K562 (cell line): ENCODE measurements around the gene ATE1. TPM values are rescaled to one million over a fixed set of nuclear protein-coding genes. Genes with fewer than 3 reads are reported as not detected.

Source experiments
- ATAC-seq: fragments of 200-7000 bp; cut with Tn5 transposase; 3 replicates; pipeline ENCODE4 v1.9.1; 2020; ENCODE audit warnings: moderate library complexity
- BruUV-seq: library from RNA; stranded (reverse); fragments of 400-500 nt; replicated peaks from 2 replicates; lab custom pipeline; 2021; lab: Mats Ljungman, UMichigan
- CTCF ChIA-PET: fragments of 300-600 bp; formaldehyde crosslinking; extraction: SDS; loops from one replicate; lab custom pipeline; 2021; ENCODE audit warnings: low intra/inter-chr PET ratio; lab: Yijun Ruan, JAX
- POLR2A ChIA-PET: fragments of 300-600, 350-650 bp; sonication (Branson Sonifier 250); formaldehyde crosslinking; extraction: SDS; loops from one replicate; lab custom pipeline; 2021; ENCODE audit warnings: antibody characterized with exemption, inconsistent platforms; lab: Yijun Ruan, JAX
- DNase-seq, 4 experiments: peaks; one replicate each; pipeline versions ENCODE4 v3.0.0 to v3.0.0-alpha.2; 2011 to 2018; ENCODE audit warnings: low spot score in 3 of 4, mixed read lengths in 3 of 4; ENCODE audit errors: extremely low read depth in 1 of 4
- FAIRE-seq: peaks from 2 replicates; lab custom pipeline; 2011; peaks lifted over from hg19 to GRCh38; lab: Jason Lieb, UNC
- H2AFZ ChIP-seq: 2 replicates; pipeline ENCODE4 v1.6.0; 2011; ENCODE audit warnings: low read depth, low read length, control low read depth, inconsistent platforms
- H3K27ac ChIP-seq: fragments of 200-600 bp; 3 replicates; pipeline ENCODE4 v1.8.0; 2011; ENCODE audit warnings: low read depth, mild to moderate bottlenecking, control low read depth, inconsistent platforms, low read length, moderate library complexity, mixed read lengths; ENCODE audit errors: extremely low read depth
- H3K27me3 ChIP-seq, 2 experiments: fragments of 300-600 bp in 1 of 2; 2 replicates in 1 of 2; 3 replicates in 1 of 2; pipeline versions ENCODE4 v1.6.0 to v1.8.0; 2011; ENCODE audit warnings: inconsistent platforms in 2 of 2, low read length in 2 of 2, mild to moderate bottlenecking in 1 of 2, mixed read lengths in 1 of 2, moderate library complexity in 1 of 2; ENCODE audit not compliant: control insufficient read depth in 2 of 2, insufficient read depth in 2 of 2
- H3K36me3 ChIP-seq: fragments of 300-600 bp; 3 replicates; pipeline ENCODE4 v1.8.0; 2011; ENCODE audit warnings: mild to moderate bottlenecking, low read length, inconsistent platforms; ENCODE audit not compliant: control insufficient read depth, insufficient read depth
- H3K4me1 ChIP-seq, 2 experiments: fragments of 200-600 bp in 1 of 2; replicated peaks in 1 of 2; 2 replicates in 1 of 2; 3 replicates in 1 of 2; pipeline versions ENCODE4 v1.5.1 to v1.8.0; 2011; ENCODE audit warnings: inconsistent platforms in 2 of 2, low read length in 2 of 2, mild to moderate bottlenecking in 1 of 2, mixed read lengths in 1 of 2, moderate library complexity in 1 of 2; ENCODE audit not compliant: control insufficient read depth in 2 of 2, insufficient read depth in 2 of 2
- H3K4me2 ChIP-seq: 2 replicates; pipeline ENCODE4 v1.6.1; 2011; ENCODE audit warnings: low read length, control low read depth, inconsistent platforms, mixed read lengths; ENCODE audit not compliant: insufficient read depth
- H3K4me3 ChIP-seq: fragments of 200-600 bp; sonication (generic), shearing (Covaris generic); 2 replicates; pipeline ENCODE4 v1.5.1; 2016; ENCODE audit warnings: control low read depth, inconsistent platforms
- H3K79me2 ChIP-seq: fragments of 200-600 bp; 3 replicates; pipeline ENCODE4 v1.8.0; 2011; ENCODE audit warnings: low read length, inconsistent platforms; ENCODE audit not compliant: control insufficient read depth, insufficient read depth
- H3K9ac ChIP-seq, 2 experiments: 2 replicates each; pipeline versions ENCODE4 v1.6.0 to v1.6.1; 2011; ENCODE audit warnings: low read depth in 2 of 2, low read length in 2 of 2, control low read depth in 1 of 2, inconsistent platforms in 1 of 2, mild to moderate bottlenecking in 1 of 2, mixed read lengths in 1 of 2; ENCODE audit not compliant: insufficient read depth in 1 of 2
- H3K9me1 ChIP-seq: one replicate; pipeline ENCODE4 v1.6.0; 2011; ENCODE audit warnings: inconsistent platforms, mild to moderate bottlenecking, low read length, moderate library complexity; ENCODE audit not compliant: control insufficient read depth, insufficient read depth
- H3K9me3 ChIP-seq: replicated peaks from 2 replicates; pipeline ENCODE4 v1.5.1; 2011; ENCODE audit warnings: low read depth, low read length, inconsistent platforms; ENCODE audit not compliant: control insufficient read depth, insufficient read depth
- H4K20me1 ChIP-seq: replicated peaks from 2 replicates; pipeline ENCODE4 v1.6.1; 2011; ENCODE audit warnings: low read length, inconsistent platforms, mixed read lengths; ENCODE audit not compliant: control insufficient read depth, insufficient read depth
- CBX1 ChIP-seq: sonication (generic); IDR thresholded peaks from 2 replicates; pipeline ENCODE4 v1.6.1; 2016; ENCODE audit warnings: antibody characterized with exemption, low read depth, mild to moderate bottlenecking
- FUS ChIP-seq: fragments of 200-400 bp; formaldehyde crosslinking; optimal IDR thresholded peaks from 2 replicates; pipeline ENCODE3; 2017; ENCODE audit warnings: low read depth, low read length
- HDAC2 ChIP-seq: fragments of 450-650 bp; IDR thresholded peaks from 2 replicates; pipeline ENCODE4 v1.6.1; 2016; ENCODE audit warnings: mild to moderate bottlenecking
- NFXL1 ChIP-seq: fragments of 450-650 bp; formaldehyde crosslinking; IDR thresholded peaks from 2 replicates; pipeline ENCODE4 v1.4.0; 2021; ENCODE audit warnings: mild to moderate bottlenecking
- SMARCC2 ChIP-seq: fragments of 450-650 bp; IDR thresholded peaks from 2 replicates; pipeline ENCODE4 v1.6.1; 2017; ENCODE audit warnings: antibody characterized with exemption, moderate library complexity, mild to moderate bottlenecking, low read depth
- TFAM ChIP-seq: fragments of 250-450 bp; sonication (Bioruptor Pico); conservative IDR thresholded peaks from 2 replicates; pipeline ENCODE4 v1.5.0; 2021; ENCODE audit warnings: mild to moderate bottlenecking, moderate library complexity
- XRCC4 ChIP-seq: IDR thresholded peaks from one replicate; pipeline ENCODE4 v1.6.1; 2011; ENCODE audit not compliant: insufficient read depth, insufficient read length; ENCODE audit errors: extremely low read depth
- ZC3H4 ChIP-seq: sonication (generic); formaldehyde crosslinking; IDR thresholded peaks from 2 replicates; pipeline ENCODE4 v1.9.0; 2021; ENCODE audit warnings: missing genetic modification reagents, borderline replicate concordance
- ZNF324 ChIP-seq: fragments of 250-450 bp; sonication (Bioruptor Pico); IDR thresholded peaks from 2 replicates; pipeline ENCODE4 v1.4.0; 2020; ENCODE audit warnings: mild to moderate bottlenecking
- ZNF507 ChIP-seq: conservative IDR thresholded peaks from 2 replicates; pipeline ENCODE4 v1.6.1; 2017; ENCODE audit warnings: missing genetic modification characterization, missing compliant biosample characterization
- WGBS: fragments of 100-300 bp; shearing (Covaris generic); methylation state at CpG from one replicate; pipeline ENCODE4 v1.1.6; 2016; ENCODE audit warnings: low coverage, mixed read lengths; ENCODE audit not compliant: insufficient coverage; ENCODE audit errors: missing lambda C conversion rate; 5-methylcytosine and 5-hydroxymethylcytosine counted together
- in situ Hi-C: fragments of 300-500 bp; cut with MboI; formaldehyde crosslinking; loops from 4 replicates; pipeline ENCODE4 v1.15.0; 2018; ENCODE audit warnings: inconsistent platforms, mixed read lengths
- intact Hi-C: fragments of 100-400 bp; cut with micrococcal nuclease; formaldehyde crosslinking; loops from 2 replicates; pipeline ENCODE4 v1.14.2; 2022
- polyA plus RNA-seq, 8 experiments: library from polyadenylated mRNA; depleted of rRNA in 4 of 8; stranded (reverse) in 5 of 8; unstranded in 3 of 8; fragments of >200 nt; fragmentation: Nextera tagmentation in 2 of 8; fragmentation: Illumina TruSeq in 1 of 8; extraction: Ambion mirVana in 2 of 8; extraction: Trizol in 1 of 8; gene quantifications; 2 replicates each; pipeline versions ENCODE4 v1.2.1 to v1.2.3, GENCODE V29; 2011 to 2014; ENCODE audit warnings: inconsistent platforms in 1 of 8, missing spikeins in 1 of 8
- total RNA-seq, 7 experiments: library from RNA; depleted of rRNA in 6 of 7; stranded (reverse); fragments of >200 nt in 6 of 7; fragmentation: Illumina TruSeq in 2 of 7; extraction: Trizol in 2 of 7; gene quantifications; 2 replicates each; pipeline versions ENCODE4 v1.2.1 to v1.2.3, GENCODE V29; 2011 to 2021; ENCODE audit warnings: low replicate concordance in 1 of 7
- TF ChIP-seq, protein P1 (sequence below): sonication (generic); formaldehyde crosslinking; IDR thresholded peaks from 2 replicates; pipeline ENCODE4 v1.8.0; 2022; ENCODE audit warnings: missing genetic modification reagents, mild to moderate bottlenecking, borderline replicate concordance
- TF ChIP-seq, protein P2 (sequence below): sonication (generic); IDR thresholded peaks from 2 replicates; pipeline ENCODE4 v1.6.1; 2016
- TF ChIP-seq, protein P3 (sequence below): sonication (generic); formaldehyde crosslinking; IDR thresholded peaks from 2 replicates; pipeline ENCODE4 v1.8.1; 2023; ENCODE audit warnings: missing genetic modification reagents, mild to moderate bottlenecking, borderline replicate concordance

ATE1 gene
- total and polyA plus RNA-seq, 9 of the 15 experiments (the other 6 are each of a cell fraction or from before 2014, with no cell fraction given) = 3.0 to 14.2 (median 8.8) TPM

DNA sequence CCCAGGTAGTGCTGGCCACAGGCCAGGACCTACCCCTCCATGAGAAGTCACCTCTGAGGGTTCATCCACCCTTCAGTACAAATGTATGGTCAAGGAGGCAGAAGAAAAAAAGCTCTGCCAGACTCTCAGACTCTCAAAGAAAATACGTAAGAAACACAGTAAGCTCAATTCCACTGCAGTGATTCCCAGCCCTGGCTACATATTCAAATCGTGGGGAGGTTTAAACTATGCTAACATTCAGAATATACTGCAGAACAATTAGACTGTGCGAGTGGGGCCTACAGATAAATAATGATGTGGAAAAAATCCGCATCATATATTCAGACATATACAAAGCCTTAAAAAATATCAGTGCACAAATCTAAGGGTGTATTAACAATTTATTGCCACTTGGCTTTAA lies 162.6 kb downstream of the ATE1 start:
- ATAC-seq (no peak), DNase-seq (no peak), FAIRE-seq (no peak)
- Histone ChIP-seq H3K4me1 (no peaks in the 10 kb centered on the region), H3K4me2 (no peak overlapping the region), H3K4me3 (no peak overlapping the region), H3K79me2 (no peaks in the 10 kb centered on the region), H3K9me3 (no peaks in the 10 kb centered on the region), H3K27me3 (no peaks in the 10 kb centered on the region), H4K20me1 (no peaks in the 10 kb centered on the region), H2AFZ (no peak overlapping the region), H3K9me1 (no peaks in the 10 kb centered on the region), H3K36me3 (no peaks in the 10 kb centered on the region), H3K27ac (no peak overlapping the region), H3K9ac (no peak overlapping the region)
- 83% methylated on average over 4 of the region's 4 CpGs for WGBS
- BruUV-seq = no TSS peak
- intact Hi-C loops (no loop called here), in situ Hi-C loops (no loop called here)
- ChIA-PET POLR2A (no interaction called here), CTCF (no interaction called here)
- no peak for TF ChIP-seq ZNF324
- no peak for TF ChIP-seq XRCC4
- TF ChIP-seq, protein P1, sequence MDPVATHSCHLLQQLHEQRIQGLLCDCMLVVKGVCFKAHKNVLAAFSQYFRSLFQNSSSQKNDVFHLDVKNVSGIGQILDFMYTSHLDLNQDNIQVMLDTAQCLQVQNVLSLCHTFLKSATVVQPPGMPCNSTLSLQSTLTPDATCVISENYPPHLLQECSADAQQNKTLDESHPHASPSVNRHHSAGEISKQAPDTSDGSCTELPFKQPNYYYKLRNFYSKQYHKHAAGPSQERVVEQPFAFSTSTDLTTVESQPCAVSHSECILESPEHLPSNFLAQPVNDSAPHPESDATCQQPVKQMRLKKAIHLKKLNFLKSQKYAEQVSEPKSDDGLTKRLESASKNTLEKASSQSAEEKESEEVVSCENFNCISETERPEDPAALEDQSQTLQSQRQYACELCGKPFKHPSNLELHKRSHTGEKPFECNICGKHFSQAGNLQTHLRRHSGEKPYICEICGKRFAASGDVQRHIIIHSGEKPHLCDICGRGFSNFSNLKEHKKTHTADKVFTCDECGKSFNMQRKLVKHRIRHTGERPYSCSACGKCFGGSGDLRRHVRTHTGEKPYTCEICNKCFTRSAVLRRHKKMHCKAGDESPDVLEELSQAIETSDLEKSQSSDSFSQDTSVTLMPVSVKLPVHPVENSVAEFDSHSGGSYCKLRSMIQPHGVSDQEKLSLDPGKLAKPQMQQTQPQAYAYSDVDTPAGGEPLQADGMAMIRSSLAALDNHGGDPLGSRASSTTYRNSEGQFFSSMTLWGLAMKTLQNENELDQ = no peak
- no peak for TF ChIP-seq TFAM (CRISPR knock-in tag)
- no peak for TF ChIP-seq ZNF507 (tag)
- TF ChIP-seq ZC3H4 = no peak
- TF ChIP-seq, protein P2, sequence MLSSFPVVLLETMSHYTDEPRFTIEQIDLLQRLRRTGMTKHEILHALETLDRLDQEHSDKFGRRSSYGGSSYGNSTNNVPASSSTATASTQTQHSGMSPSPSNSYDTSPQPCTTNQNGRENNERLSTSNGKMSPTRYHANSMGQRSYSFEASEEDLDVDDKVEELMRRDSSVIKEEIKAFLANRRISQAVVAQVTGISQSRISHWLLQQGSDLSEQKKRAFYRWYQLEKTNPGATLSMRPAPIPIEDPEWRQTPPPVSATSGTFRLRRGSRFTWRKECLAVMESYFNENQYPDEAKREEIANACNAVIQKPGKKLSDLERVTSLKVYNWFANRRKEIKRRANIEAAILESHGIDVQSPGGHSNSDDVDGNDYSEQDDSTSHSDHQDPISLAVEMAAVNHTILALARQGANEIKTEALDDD = no peak
- TF ChIP-seq HDAC2 = no peak
- no peak for TF ChIP-seq CBX1
- TF ChIP-seq, protein P3, sequence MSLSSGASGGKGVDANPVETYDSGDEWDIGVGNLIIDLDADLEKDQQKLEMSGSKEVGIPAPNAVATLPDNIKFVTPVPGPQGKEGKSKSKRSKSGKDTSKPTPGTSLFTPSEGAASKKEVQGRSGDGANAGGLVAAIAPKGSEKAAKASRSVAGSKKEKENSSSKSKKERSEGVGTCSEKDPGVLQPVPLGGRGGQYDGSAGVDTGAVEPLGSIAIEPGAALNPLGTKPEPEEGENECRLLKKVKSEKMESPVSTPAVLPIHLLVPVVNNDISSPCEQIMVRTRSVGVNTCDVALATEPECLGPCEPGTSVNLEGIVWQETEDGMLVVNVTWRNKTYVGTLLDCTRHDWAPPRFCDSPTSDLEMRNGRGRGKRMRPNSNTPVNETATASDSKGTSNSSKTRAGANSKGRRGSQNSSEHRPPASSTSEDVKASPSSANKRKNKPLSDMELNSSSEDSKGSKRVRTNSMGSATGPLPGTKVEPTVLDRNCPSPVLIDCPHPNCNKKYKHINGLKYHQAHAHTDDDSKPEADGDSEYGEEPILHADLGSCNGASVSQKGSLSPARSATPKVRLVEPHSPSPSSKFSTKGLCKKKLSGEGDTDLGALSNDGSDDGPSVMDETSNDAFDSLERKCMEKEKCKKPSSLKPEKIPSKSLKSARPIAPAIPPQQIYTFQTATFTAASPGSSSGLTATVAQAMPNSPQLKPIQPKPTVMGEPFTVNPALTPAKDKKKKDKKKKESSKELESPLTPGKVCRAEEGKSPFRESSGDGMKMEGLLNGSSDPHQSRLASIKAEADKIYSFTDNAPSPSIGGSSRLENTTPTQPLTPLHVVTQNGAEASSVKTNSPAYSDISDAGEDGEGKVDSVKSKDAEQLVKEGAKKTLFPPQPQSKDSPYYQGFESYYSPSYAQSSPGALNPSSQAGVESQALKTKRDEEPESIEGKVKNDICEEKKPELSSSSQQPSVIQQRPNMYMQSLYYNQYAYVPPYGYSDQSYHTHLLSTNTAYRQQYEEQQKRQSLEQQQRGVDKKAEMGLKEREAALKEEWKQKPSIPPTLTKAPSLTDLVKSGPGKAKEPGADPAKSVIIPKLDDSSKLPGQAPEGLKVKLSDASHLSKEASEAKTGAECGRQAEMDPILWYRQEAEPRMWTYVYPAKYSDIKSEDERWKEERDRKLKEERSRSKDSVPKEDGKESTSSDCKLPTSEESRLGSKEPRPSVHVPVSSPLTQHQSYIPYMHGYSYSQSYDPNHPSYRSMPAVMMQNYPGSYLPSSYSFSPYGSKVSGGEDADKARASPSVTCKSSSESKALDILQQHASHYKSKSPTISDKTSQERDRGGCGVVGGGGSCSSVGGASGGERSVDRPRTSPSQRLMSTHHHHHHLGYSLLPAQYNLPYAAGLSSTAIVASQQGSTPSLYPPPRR (CRISPR knock-in tag) = no peak
- no peak for TF ChIP-seq SMARCC2
- no peak for TF ChIP-seq NFXL1 (CRISPR knock-in tag)
- TF ChIP-seq FUS = no peak
